GM18505 (cell line): Measurements from ENCODE around the gene USP51.
A peak's percentile ranks its signal among the peaks of the same experiment; 100 is the strongest.
"Not testable (repeated sequence)": the region's sequence is repeated elsewhere in the genome, so short reads cannot be mapped to it uniquely, and the experiment has no call there.

Experiments used
- ATAC-seq: cut with Tn5 transposase; IDR thresholded peaks from one replicate; pipeline ENCODE4 v1.9.1; 2021; ENCODE audit not compliant: unreplicated experiment
- POLR2A ChIP-seq: IDR thresholded peaks from 4 replicates; pipeline ENCODE4 v1.6.1; 2011; ENCODE audit warnings: borderline replicate concordance; ENCODE audit not compliant: insufficient read depth, insufficient read length; ENCODE audit errors: extremely low read depth

The USP51 gene

DNA sequence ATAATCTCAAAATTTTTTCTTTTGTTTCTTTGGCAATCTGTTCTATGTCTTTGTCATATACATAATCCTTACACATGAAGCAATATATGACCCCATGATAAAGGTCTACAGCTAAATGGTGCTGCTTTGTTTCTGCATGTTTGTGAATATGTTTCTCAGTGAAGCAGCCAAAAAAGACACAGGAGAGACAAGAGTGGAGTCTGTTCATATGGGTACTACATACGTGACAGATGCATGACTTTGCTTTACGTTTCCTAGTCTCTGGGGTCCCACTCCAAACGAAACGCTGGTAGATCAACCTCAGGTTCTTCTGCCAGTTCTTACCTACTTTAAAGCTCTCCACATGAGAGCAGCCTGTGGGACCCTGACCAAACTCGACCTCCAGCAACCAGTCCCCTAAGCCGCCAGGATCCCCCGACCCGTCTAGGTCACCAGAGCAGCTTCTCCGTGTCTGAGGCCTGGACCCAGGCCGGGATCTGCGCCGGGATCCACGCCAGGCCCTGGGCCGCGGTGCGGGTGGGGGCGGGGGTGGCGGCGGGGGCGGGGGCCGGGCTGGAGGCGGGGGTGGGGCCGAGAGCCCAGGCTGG, 1.5 kb downstream of the USP51 start:
- no peak for TF ChIP-seq POLR2A
- peak; percentile 2 for ATAC-seq

DNA sequence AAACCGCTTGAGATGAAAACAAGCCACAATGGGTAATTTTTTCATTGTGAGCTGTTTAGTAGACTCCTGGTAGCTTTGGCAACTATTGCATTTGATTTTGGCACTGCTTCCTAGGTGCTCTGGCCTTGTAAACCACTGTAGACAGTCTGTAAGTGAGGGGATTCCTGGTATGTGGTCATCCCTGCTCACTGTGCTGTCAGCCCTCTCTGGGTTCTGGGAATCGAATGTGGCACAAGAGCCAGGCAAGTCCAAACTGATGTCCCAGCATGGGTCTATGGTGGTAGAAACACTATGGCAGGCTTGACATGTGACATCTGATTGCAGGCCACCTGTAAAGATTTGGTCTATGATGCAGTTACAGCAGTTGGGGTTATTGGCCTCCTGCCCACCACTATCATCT, 2.5 kb downstream of the USP51 start:
- no peak for TF ChIP-seq POLR2A
- ATAC-seq = no peak

DNA sequence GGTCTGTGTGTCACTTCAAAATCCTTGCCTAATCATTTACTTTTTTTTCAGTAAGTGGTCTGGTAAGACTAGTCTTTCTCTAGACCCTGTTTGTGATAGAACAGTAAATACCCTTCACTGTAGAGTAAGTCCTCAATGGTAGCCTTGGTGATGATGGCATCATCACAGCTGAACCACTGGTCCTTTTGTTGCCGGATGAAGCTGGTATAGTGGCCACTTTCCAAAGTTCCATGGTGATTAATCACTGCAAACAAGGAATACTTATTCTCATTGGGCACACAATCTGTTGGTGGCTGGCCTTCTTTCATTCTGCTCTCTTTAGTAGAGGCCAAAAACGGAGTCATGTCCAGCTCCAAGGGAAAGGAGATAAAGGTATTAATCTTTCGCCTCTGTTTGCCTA, 2.9 kb downstream of the USP51 start:
- ATAC-seq = no peak
- TF ChIP-seq POLR2A = no peak

DNA sequence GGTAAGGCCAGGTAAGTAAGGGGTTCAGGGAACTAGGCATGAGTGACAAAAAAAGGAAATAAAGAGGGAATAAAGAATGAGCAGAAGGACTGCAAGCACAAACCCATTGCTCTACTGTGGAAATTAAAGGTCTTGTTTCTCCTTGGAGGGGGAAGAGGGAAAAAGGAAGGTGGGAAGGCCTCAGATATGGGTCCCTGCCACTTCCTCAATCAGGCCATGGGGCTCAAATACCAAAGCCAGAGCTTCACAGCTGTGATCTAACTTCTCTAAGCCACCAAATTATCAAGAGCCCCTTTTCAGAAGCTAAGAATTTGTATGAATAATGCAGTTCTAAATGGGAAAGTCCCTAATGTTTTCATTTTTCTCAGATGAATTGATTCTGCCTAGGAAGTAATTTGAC, 4.7 kb downstream of the USP51 start:
- TF ChIP-seq POLR2A = no peak
- no peak for ATAC-seq

DNA sequence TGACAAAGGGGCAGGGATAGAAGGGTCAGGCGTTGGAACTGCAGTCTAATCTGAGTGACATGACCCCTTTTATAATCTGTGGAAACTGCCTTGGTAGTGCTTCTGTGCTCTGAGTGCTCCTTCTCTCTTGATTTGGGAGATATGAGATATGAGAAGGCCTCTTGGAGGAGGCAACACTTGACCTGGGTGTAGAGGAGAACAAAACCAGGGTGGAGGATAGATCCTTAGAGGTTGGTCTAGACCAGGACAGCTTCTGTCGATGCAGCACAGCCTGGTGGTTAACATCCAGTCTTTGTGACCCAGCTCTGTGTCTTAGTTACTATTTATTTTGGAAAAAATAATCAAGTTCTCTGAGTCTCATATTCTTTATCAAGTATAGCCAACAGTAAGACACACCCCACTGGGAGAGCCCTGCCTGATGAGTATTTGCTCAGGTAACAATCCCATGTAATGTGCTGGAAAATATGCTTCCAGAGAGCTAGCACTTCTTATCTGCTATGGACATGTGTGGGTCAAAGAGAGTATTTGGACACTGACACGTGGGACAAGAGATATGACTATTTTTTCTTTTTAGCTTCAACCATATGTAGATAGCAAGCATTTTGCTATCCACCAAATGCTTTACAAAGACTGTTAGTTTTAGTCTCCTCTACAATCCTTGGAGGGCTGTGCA, 9.1 kb downstream of the USP51 start:
- no peak for ATAC-seq
- no peak for TF ChIP-seq POLR2A

DNA sequence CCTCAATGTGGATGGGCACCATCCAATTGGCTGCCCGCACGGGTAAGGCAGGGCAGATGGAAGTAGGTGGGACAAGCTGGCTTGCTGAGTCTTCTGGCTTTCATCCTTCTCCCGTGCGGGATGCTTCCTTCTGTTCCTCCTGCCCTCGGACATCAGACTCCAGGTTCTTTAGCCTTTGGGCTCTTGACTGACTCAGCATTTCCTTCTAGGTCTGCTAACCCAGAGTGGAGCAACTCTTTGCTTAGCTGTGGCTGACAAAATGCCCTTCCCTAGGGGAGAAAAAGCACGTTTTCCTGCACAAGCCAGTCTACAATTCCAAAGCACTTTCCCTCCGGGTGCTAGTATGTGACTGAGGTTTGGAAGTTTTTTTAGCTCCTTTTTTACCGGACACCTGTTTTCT, 9.7 kb downstream of the USP51 start:
- ATAC-seq = not testable (repeated sequence)

DNA sequence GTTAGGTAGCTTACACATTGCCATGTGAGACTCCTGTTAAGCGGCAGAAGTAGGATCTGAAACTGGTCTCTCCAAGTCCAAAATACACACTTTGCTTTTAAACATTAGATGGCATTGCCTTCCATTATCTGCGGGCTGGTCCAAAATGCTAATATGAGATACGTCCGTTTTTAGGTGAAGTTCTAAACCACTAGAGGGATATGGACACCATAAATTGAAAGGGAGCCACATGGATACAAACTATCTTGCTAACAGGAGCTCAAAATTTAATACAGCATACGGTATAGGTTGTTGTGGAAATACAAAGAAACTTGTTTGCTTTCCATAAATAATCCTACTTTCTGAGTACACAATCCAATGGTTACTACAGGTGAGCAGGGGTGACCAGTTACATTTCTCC, 23.9 kb downstream of the USP51 start:
- not testable (repeated sequence) for ATAC-seq

DNA sequence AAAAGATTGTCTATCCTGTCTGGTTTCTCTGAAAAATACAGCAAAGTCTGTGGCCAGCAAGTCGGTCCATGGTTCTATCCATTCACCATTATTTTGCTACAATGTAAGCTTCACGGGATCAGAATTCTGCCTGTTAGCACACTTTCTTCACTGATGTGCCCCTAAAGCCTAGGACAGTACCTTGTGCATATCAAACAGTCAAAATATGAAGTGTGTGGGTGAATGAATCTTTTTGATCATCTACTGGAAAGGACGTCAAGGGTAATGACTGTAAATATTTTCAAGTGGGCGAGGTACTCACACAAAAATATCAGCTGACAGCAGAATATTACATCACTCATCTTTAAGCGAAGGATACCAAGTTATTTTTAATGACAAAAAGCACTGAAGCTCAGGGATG, 24.5 kb downstream of the USP51 start:
- not testable (repeated sequence) for ATAC-seq

DNA sequence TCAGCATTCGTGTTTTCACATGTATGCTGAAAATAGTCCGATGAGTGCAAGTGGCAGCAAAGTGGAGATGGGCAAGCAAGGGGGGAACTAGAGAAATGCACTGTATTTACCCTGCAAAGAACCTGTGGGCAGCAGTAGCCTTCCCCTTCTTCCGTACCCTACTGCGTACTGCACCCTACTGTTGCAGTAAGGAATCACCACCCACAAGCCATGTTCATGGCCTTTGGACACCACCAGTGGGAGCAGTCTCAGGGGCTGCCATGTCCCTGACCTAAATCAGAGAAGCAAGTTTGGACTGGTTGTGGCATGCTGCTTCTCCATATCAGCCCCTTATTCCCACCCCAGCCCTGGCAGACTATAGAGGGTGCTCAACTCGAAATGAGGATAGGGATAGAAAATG, 25.6 kb downstream of the USP51 start:
- not testable (repeated sequence) for ATAC-seq

DNA sequence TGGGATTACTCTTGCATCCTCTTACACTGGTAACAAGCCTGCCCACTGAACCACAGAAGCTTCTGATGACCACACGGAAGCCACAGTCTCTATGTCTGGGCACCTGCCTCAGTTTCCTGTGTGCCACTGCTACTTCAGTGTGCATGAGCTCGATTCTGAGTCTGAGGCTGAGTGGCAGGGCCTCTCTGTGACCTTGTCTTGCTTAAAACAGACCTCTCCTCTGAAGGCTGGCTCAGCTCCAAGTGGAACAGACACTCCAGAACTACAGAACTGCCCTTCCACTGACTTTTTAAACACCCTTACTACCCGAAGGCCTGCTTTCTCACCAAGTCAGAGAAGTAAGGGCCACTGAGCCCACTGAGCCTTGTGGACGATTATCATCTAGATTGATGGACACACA, 29.7 kb downstream of the USP51 start:
- ATAC-seq = not testable (repeated sequence)

DNA sequence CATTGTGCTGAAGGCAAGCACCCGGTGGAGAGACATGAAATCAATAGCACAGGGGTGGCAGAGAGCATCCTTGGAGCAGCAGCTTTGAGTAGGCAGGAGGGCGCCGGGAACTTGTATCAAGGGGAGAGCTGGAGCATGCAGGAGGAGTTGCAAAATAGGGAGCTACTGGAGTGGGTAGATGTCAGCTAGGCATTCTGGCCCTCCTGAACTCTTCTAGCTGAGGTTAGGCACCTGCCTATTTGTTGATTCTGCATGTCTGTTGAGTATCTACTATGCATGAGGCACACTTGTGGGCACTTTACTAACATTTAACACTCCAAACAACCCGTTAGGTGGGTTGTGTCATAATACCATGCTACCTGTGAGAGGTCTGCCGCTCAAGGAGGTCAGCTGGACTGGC, 30.2 kb downstream of the USP51 start:
- ATAC-seq = not testable (repeated sequence)

DNA sequence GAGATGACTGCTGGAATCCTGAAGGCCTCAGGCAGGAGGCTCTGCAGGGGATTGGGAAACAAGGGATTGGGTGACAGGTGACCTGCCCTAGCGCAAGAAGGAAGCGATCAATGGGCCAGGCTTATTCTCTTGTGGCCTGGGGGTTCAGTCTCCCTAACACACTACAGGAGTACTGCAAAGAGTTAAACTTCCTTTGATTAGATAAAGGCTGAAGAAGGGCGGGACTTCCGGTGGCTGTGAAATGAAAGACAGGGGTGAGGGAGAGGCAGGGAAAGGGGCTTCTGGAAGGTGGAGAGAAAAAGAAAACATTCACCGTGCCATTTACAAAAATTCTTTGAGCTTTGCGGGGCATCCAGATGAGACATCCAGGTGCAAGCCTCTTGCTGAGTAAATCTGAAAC, 33.9 kb downstream of the USP51 start:
- not testable (repeated sequence) for ATAC-seq

DNA sequence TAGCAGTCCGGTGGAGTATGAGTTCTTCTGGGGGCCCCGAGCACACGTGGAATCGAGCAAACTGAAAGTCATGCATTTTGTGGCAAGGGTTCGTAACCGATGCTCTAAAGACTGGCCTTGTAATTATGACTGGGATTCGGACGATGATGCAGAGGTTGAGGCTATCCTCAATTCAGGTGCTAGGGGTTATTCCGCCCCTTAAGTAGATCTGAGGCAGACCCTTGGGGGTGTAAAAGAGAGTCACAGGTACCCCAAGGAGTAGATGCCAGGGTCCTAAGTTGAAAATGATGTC, 36.9 kb downstream of the USP51 start:
- no peak for TF ChIP-seq POLR2A
- no peak for ATAC-seq

DNA sequence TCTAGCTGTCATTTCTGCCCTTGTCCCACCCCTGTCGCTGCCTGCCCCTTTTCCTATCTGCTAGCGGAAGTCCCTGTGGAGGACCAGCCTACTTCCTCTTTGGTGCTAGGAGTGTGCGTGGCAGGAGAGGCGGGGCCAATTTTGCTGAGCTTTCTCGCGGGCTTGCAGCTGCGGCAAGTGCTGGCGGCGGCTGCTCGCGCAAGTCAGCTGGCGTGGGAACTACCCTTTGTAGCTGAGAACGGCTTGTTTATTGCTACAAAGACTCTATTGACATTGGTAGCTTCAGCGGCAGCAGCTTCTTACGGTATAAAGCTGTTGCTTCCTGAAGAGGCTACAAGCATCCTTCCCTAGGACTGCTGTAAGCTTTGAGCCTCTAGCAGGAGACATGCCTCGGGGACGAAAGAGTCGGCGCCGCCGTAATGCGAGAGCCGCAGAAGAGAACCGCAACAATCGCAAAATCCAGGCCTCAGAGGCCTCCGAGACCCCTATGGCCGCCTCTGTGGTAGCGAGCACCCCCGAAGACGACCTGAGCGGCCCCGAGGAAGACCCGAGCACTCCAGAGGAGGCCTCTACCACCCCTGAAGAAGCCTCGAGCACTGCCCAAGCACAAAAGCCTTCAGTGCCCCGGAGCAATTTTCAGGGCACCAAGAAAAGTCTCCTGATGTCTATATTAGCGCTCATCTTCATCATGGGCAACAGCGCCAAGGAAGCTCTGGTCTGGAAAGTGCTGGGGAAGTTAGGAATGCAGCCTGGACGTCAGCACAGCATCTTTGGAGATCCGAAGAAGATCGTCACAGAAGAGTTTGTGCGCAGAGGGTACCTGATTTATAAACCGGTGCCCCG, 37.4 kb downstream of the USP51 start, which contains the start of gene MAGEH1:
MAGEH1 (plus strand) TSS at position 138 of the 843 bp plus-strand sequence; CDS start at position 386, 248 bp downstream.
- ATAC-seq = peak; percentile 99
- peak; percentile 65 for TF ChIP-seq POLR2A

DNA sequence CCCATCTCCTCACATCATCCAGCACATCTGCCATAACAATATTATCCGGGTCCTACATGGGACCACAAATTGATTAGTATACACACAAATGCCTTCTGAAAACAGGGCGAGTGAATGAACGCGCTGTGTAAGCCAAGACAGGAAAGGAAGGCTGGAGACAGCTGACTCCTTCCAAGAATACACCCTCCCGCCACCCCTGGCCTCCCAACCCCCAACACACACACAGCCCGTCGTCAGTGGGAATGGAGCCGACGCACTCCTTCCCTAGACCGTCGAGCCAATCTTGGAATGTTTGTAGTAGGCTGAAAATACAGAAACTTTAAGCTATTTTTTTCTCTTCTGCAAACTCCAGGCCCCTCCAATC, 38.0 kb downstream of the USP51 start:
- peak; percentile 25 for ATAC-seq
- no peak for TF ChIP-seq POLR2A
